ENCODE results near the gene CACNA2D4.

CACNA2D4 gene

DNA sequence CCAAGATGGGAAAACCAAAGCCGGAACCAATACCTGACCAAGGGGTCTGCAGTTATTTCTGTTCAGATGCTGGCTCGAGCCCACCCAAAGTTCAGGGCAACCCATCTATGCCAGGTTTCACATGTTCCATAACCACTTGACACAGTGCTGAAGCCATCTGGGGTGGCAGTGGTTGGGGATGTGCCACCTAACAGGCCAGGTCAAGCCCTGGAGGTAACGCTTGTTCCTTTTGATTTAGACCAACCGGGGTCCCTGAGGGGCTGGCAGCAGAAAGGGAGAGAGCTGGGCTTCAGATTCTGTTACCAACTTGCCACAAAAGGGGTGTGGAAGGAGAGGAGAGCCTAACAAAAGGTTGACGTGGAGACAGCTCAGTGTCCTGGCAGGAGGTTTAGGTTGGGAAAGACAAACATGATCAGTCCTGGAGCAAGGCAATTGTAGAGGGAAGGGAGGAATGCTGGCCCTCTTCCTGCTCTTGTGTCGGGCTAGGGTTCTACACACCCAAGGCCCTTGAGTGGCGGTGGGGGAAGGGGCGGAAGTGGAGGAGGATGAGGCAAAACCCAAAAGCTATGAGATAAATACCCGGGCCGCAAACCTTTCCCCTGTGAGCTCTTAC is 31.9 kb downstream of the CACNA2D4 start:
- H3K9me3 ChIP-seq (replicated peaks; ENCODE audit: insufficient read depth, low read length): no peaks in the 10 kb centered on the region
- TF ChIP-seq EZH2 (optimal IDR thresholded peaks at IDR 0.05; ENCODE audit: low read depth, low read length) (no peak), EZH2phosphoT487 (IDR thresholded peaks at IDR 0.05; ENCODE audit: low read length) (no peak)
- TF ChIP-seq, protein P1, sequence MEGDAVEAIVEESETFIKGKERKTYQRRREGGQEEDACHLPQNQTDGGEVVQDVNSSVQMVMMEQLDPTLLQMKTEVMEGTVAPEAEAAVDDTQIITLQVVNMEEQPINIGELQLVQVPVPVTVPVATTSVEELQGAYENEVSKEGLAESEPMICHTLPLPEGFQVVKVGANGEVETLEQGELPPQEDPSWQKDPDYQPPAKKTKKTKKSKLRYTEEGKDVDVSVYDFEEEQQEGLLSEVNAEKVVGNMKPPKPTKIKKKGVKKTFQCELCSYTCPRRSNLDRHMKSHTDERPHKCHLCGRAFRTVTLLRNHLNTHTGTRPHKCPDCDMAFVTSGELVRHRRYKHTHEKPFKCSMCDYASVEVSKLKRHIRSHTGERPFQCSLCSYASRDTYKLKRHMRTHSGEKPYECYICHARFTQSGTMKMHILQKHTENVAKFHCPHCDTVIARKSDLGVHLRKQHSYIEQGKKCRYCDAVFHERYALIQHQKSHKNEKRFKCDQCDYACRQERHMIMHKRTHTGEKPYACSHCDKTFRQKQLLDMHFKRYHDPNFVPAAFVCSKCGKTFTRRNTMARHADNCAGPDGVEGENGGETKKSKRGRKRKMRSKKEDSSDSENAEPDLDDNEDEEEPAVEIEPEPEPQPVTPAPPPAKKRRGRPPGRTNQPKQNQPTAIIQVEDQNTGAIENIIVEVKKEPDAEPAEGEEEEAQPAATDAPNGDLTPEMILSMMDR (IDR thresholded peaks at IDR 0.05; ENCODE audit: low read length): no peak
- DNase-seq: no peak
- H3K36me3 ChIP-seq (replicated peaks; ENCODE audit: insufficient read depth, low read length): no peaks in the 10 kb centered on the region
- H3K9ac ChIP-seq (ENCODE audit: low read length): no peak overlapping the region
- H3K4me2 ChIP-seq (ENCODE audit: low read depth, low read length): no peak overlapping the region
- H3K27ac ChIP-seq (ENCODE audit: low read length): no peak overlapping the region
- no peaks in the 10 kb centered on the region for H3F3A ChIP-seq (ENCODE audit: insufficient read depth, low read length)
- H3K9me2 ChIP-seq (replicated peaks; ENCODE audit: insufficient read depth, low read length): no peaks in the 10 kb centered on the region
- no peaks in the 10 kb centered on the region for H3K4me1 ChIP-seq (ENCODE audit: low read length)
- no peak overlapping the region for H3K4me3 ChIP-seq (ENCODE audit: low read length)
- no peaks in the 10 kb centered on the region; the same call in 1 of the 2 replicates for H3K27me3 ChIP-seq (replicated peaks; ENCODE audit: insufficient read depth, low read length)
- H2AFZ ChIP-seq (ENCODE audit: low read length): no peak overlapping the region
- H4K20me1 ChIP-seq (ENCODE audit: insufficient read depth, low read length): no peaks in the 10 kb centered on the region
- no peaks in the 10 kb centered on the region for H3K79me2 ChIP-seq (ENCODE audit: low read length)

DNA sequence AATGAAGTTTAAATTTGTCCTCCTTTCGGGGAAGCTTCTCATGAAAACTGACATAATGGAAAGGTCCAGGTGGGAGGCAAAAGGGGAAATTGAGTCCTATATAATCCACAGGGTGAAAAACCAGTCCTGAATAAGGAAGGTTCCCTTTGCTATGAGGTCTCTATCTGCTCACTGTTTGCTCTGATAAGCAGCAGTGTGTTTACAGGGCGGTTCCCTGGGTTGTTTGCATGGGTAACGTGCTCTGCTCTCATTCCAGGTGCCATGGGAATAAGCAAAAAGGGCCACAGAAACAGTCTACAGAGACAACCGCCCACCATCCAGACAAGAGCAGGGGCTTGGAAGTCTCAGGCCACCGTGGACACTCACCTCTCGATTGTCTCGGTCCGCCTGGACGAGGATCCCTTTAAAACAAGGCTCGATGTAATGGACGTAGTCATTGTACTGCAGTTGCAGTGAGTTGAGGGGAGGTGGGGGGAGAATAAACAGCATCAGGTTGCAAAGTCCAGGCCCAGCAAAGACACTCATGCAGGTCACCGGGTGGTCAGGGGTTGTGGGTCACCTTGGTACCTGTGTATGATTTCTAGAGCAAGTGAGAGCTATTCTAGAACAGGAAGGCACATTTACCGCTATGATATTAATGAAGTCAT is 32.7 kb downstream of the CACNA2D4 start:
- H3K4me3 ChIP-seq (ENCODE audit: low read length): no peak overlapping the region
- TF ChIP-seq EZH2phosphoT487 (IDR thresholded peaks at IDR 0.05; ENCODE audit: low read length) (no peak), EZH2 (optimal IDR thresholded peaks at IDR 0.05; ENCODE audit: low read depth, low read length) (no peak)
- no peak overlapping the region for H3K27ac ChIP-seq (ENCODE audit: low read length)

DNA sequence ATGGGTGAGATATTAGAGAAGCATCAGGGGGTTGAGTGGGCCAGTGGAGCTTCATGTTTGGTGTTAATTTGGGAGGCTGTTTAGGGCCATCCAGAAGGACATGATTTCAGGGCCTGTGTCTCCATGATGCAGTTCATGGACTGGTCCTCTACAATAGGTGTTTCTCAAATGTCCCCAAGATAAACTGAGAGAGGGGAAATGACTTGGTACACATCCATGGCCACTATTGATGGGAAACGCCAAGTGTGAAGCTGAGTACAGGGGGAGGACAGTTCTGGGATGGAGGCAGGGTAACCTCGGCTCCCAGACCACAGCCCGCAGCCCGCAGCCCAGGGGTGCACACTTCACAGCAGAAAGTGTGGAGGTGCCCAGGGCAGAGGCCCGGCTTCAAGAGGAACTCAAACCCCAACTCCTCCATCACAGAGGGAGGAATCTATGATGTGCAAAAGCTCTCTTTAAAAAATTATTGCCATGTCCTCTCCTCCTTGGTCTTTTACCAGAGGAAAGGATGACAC is 33.3 kb downstream of the CACNA2D4 start:
- no peak overlapping the region for H3K27ac ChIP-seq (ENCODE audit: low read length)
- H3K9me2 ChIP-seq (replicated peaks; ENCODE audit: insufficient read depth, low read length): no peaks in the 10 kb centered on the region
- H3K4me1 ChIP-seq (ENCODE audit: low read length): no peaks in the 10 kb centered on the region
- DNase-seq: no peak
- H4K20me1 ChIP-seq (ENCODE audit: insufficient read depth, low read length): no peaks in the 10 kb centered on the region
- no peak for TF ChIP-seq EZH2 (optimal IDR thresholded peaks at IDR 0.05; ENCODE audit: low read depth, low read length)
- TF ChIP-seq EZH2phosphoT487 (IDR thresholded peaks at IDR 0.05; ENCODE audit: low read length): no peak
- TF ChIP-seq, protein P1 (IDR thresholded peaks at IDR 0.05; ENCODE audit: low read length): no peak
- H3K27me3 ChIP-seq (replicated peaks; ENCODE audit: insufficient read depth, low read length): no peaks in the 10 kb centered on the region; the same call in 1 of the 2 replicates
- no peak overlapping the region for H3K9ac ChIP-seq (ENCODE audit: low read length)
- H3K9me3 ChIP-seq (replicated peaks; ENCODE audit: insufficient read depth, low read length): no peaks in the 10 kb centered on the region
- no peaks in the 10 kb centered on the region for H3F3A ChIP-seq (ENCODE audit: insufficient read depth, low read length)
- no peak overlapping the region for H3K4me3 ChIP-seq (ENCODE audit: low read length)
- no peaks in the 10 kb centered on the region for H3K36me3 ChIP-seq (replicated peaks; ENCODE audit: insufficient read depth, low read length)
- H3K4me2 ChIP-seq (ENCODE audit: low read depth, low read length): no peak overlapping the region
- H3K79me2 ChIP-seq (ENCODE audit: low read length): no peaks in the 10 kb centered on the region
- no peak overlapping the region for H2AFZ ChIP-seq (ENCODE audit: low read length)

More for the DNA sequence above, 32.7 kb downstream of the CACNA2D4 start:
- DNase-seq: no peak
- H3K9me3 ChIP-seq (replicated peaks; ENCODE audit: insufficient read depth, low read length): no peaks in the 10 kb centered on the region
- H4K20me1 ChIP-seq (ENCODE audit: insufficient read depth, low read length): no peaks in the 10 kb centered on the region
- H3K4me1 ChIP-seq (ENCODE audit: low read length): no peaks in the 10 kb centered on the region
- H3K4me2 ChIP-seq (ENCODE audit: low read depth, low read length): no peak overlapping the region
- no peaks in the 10 kb centered on the region for H3F3A ChIP-seq (ENCODE audit: insufficient read depth, low read length)
- H3K27me3 ChIP-seq (replicated peaks; ENCODE audit: insufficient read depth, low read length): no peaks in the 10 kb centered on the region; the same call in 1 of the 2 replicates
- no peak overlapping the region for H2AFZ ChIP-seq (ENCODE audit: low read length)
- H3K9ac ChIP-seq (ENCODE audit: low read length): no peak overlapping the region
- no peaks in the 10 kb centered on the region for H3K79me2 ChIP-seq (ENCODE audit: low read length)
- no peaks in the 10 kb centered on the region for H3K36me3 ChIP-seq (replicated peaks; ENCODE audit: insufficient read depth, low read length)
- no peaks in the 10 kb centered on the region for H3K9me2 ChIP-seq (replicated peaks; ENCODE audit: insufficient read depth, low read length)
